Fibroblast of peridontal ligament (primary cell): ENCODE results near the gene TPD52L2.

ENCODE experiments used
- DNase-seq: peaks from one replicate; pipeline ENCODE4 v3.0.0-alpha.2; 2010; ENCODE audit errors: extremely low read depth

TPD52L2 gene

GRCh38 chr20:63932606-63933160 is 67.6 kb downstream of the TPD52L2 start:
- no peak for DNase-seq

GRCh38 chr20:63933646-63934045 is 68.6 kb downstream of the TPD52L2 start:
- DNase-seq, result no peak

- DNase-seq, result no peak
These were observed 69.4 kb downstream of the TPD52L2 start for GRCh38 chr20:63934271-63935068.

GRCh38 chr20:63935447-63935846 is 70.4 kb downstream of the TPD52L2 start:
- DNase-seq, result no peak

- DNase-seq, result no peak
These were observed 72.5 kb downstream of the TPD52L2 start for GRCh38 chr20:63937596-63937995.

GRCh38 chr20:63939061-63939935 is 74.2 kb downstream of the TPD52L2 start:
- DNase-seq, result no peak

- DNase-seq, result no peak
These were observed 75.0 kb downstream of the TPD52L2 start for GRCh38 chr20:63940071-63940471.

- DNase-seq, result no peak
These were observed 75.6 kb downstream of the TPD52L2 start for GRCh38 chr20:63940472-63941266.
